Activated CD4-positive, alpha-beta memory T cell treated with anti-CD3 and anti-CD28 coated beads for 36 hours (primary cell): ENCODE results near the gene MGAT3. TPM values are rescaled to one million over a fixed set of nuclear protein-coding genes. Genes with fewer than 3 reads are reported as not detected.

ENCODE experiments used
- CTCF ChIA-PET: fragments of 350-600 bp; sonication (Branson Sonifier 250); formaldehyde crosslinking; loops from one replicate; lab custom pipeline; 2021; ENCODE audit warnings: antibody characterized with exemption, inconsistent platforms; lab: Charles Lee
- POLR2A ChIA-PET: fragments of 350-600 bp; sonication (Branson Sonifier 250); formaldehyde crosslinking; loops from one replicate; lab custom pipeline; 2021; ENCODE audit warnings: antibody characterized with exemption; lab: Charles Lee
- DNase-seq: peaks from one replicate; pipeline ENCODE4 v3.0.0-alpha.2; 2020
- H3K27ac Mint-ChIP-seq: one replicate; pipeline ENCODE4 v1.8.0; 2021; ENCODE audit warnings: mixed read lengths
- H3K27me3 Mint-ChIP-seq: one replicate; pipeline ENCODE4 v1.8.0; 2021; ENCODE audit warnings: mixed read lengths
- H3K36me3 Mint-ChIP-seq: one replicate; pipeline ENCODE4 v1.8.0; 2021; ENCODE audit warnings: mixed read lengths
- H3K4me1 Mint-ChIP-seq: one replicate; pipeline ENCODE4 v1.8.0; 2021; ENCODE audit warnings: low read depth, mixed read lengths
- H3K4me3 Mint-ChIP-seq: one replicate; pipeline ENCODE4 v1.8.0; 2021; ENCODE audit warnings: mild to moderate bottlenecking, mixed read lengths
- H3K9me3 Mint-ChIP-seq: one replicate; pipeline ENCODE4 v1.8.0; 2021; ENCODE audit warnings: mixed read lengths
- intact Hi-C: fragments of 100-400 bp; cut with micrococcal nuclease; formaldehyde crosslinking; loops from one replicate; pipeline ENCODE4 v1.15.1; 2023
- total RNA-seq, 2 experiments: library from RNA; stranded (reverse); gene quantifications; one replicate each; pipeline ENCODE4 v1.2.3, GENCODE V29; 2021

MGAT3 gene
- total RNA-seq, 2 experiments from 2014 or later = 0.05 TPM; not detected in 1

GRCh38 chr22:39479254-39479653 lies 22.4 kb downstream of the MGAT3 start:
- H3K36me3 Mint-ChIP-seq = no peaks in the 10 kb centered on the region
- CTCF ChIA-PET = interaction anchor here (1.7 to 2.1 kb wide), 2 partner anchors 17 to 545 kb away, joined by 5 to 7 read pairs; no protein-coding TSS in a partner anchor
- H3K27ac Mint-ChIP-seq = no peak overlapping the region
- POLR2A ChIA-PET = no interaction called here
- no peak overlapping the region for H3K4me3 Mint-ChIP-seq
- no peaks in the 10 kb centered on the region for H3K4me1 Mint-ChIP-seq
- DNase-seq = no peak
- intact Hi-C loops = no loop called here
- no peaks in the 10 kb centered on the region for H3K27me3 Mint-ChIP-seq
- no peaks in the 10 kb centered on the region for H3K9me3 Mint-ChIP-seq

GRCh38 chr22:39480557-39480956 lies 23.7 kb downstream of the MGAT3 start:
- intact Hi-C loops = no loop called here
- CTCF ChIA-PET = interaction anchor here (2.1 kb wide), 1 partner anchor 544 kb away, joined by 5 read pairs; no protein-coding TSS in a partner anchor
- Mint-ChIP-seq H3K27me3 (no peaks in the 10 kb centered on the region), H3K27ac (no peak overlapping the region), H3K9me3 (no peaks in the 10 kb centered on the region), H3K4me3 (no peak overlapping the region), H3K4me1 (no peaks in the 10 kb centered on the region), H3K36me3 (no peaks in the 10 kb centered on the region)
- POLR2A ChIA-PET = no interaction called here
- DNase-seq = no peak

GRCh38 chr22:39481054-39481453 lies 24.2 kb downstream of the MGAT3 start:
- Mint-ChIP-seq H3K36me3 (no peaks in the 10 kb centered on the region), H3K27me3 (no peaks in the 10 kb centered on the region), H3K4me1 (no peaks in the 10 kb centered on the region), H3K27ac (no peak overlapping the region), H3K4me3 (no peak overlapping the region), H3K9me3 (no peaks in the 10 kb centered on the region)
- CTCF ChIA-PET = no interaction called here
- POLR2A ChIA-PET = no interaction called here
- DNase-seq = no peak
- intact Hi-C loops = no loop called here

GRCh38 chr22:39481595-39481994 lies 24.8 kb downstream of the MGAT3 start:
- ChIA-PET CTCF (interaction anchor here (1.8 kb wide), 1 partner anchor 15 kb away, joined by 9 read pairs; no protein-coding TSS in a partner anchor), POLR2A (no interaction called here)
- H3K4me3 Mint-ChIP-seq = no peak overlapping the region
- no peaks in the 10 kb centered on the region for H3K9me3 Mint-ChIP-seq
- no peaks in the 10 kb centered on the region for H3K4me1 Mint-ChIP-seq
- intact Hi-C loops = no loop called here
- H3K36me3 Mint-ChIP-seq = no peaks in the 10 kb centered on the region
- DNase-seq = no peak
- no peak overlapping the region for H3K27ac Mint-ChIP-seq
- no peaks in the 10 kb centered on the region for H3K27me3 Mint-ChIP-seq

GRCh38 chr22:39482768-39483167 lies 26.0 kb downstream of the MGAT3 start:
- H3K36me3 Mint-ChIP-seq = no peaks in the 10 kb centered on the region
- CTCF ChIA-PET = interaction anchor here (1.6 to 1.8 kb wide), 2 partner anchors 11 to 14 kb away, joined by 3 to 9 read pairs; no protein-coding TSS in a partner anchor
- no peaks in the 10 kb centered on the region for H3K9me3 Mint-ChIP-seq
- no peaks in the 10 kb centered on the region for H3K27me3 Mint-ChIP-seq
- H3K4me3 Mint-ChIP-seq = no peak overlapping the region
- intact Hi-C loops = no loop called here
- no peak overlapping the region for H3K27ac Mint-ChIP-seq
- H3K4me1 Mint-ChIP-seq = no peaks in the 10 kb centered on the region
- DNase-seq = no peak
- POLR2A ChIA-PET = no interaction called here

GRCh38 chr22:39486951-39487825 lies 30.4 kb downstream of the MGAT3 start:
- H3K27ac Mint-ChIP-seq = no peak overlapping the region
- ChIA-PET CTCF (no interaction called here), POLR2A (interaction anchor here (0.5 kb wide), 1 partner anchor 270 kb away, joined by 3 read pairs; no protein-coding TSS in a partner anchor)
- H3K27me3 Mint-ChIP-seq = no peaks in the 10 kb centered on the region
- H3K36me3 Mint-ChIP-seq = no peaks in the 10 kb centered on the region
- H3K9me3 Mint-ChIP-seq = no peaks in the 10 kb centered on the region
- intact Hi-C loops = no loop called here
- peaks cover 6% of the 10 kb centered on the region for H3K4me1 Mint-ChIP-seq
- DNase-seq = no peak
- no peak overlapping the region for H3K4me3 Mint-ChIP-seq

GRCh38 chr22:39487826-39488520 lies 31.2 kb downstream of the MGAT3 start:
- Mint-ChIP-seq H3K36me3 (no peaks in the 10 kb centered on the region), H3K4me3 (no peak overlapping the region), H3K4me1 (peaks cover 6% of the 10 kb centered on the region), H3K9me3 (no peaks in the 10 kb centered on the region), H3K27me3 (no peaks in the 10 kb centered on the region), H3K27ac (no peak overlapping the region)
- intact Hi-C loops = no loop called here
- CTCF ChIA-PET = interaction anchor here (11.9 kb wide), 1 partner anchor 41 kb away, joined by 387 read pairs; the partner anchor contains the start of gene RPS19BP1
- POLR2A ChIA-PET = interaction anchor here (0.5 kb wide), 1 partner anchor 271 kb away, joined by 3 read pairs; no protein-coding TSS in a partner anchor
- no peak for DNase-seq

- Mint-ChIP-seq H3K27me3 (no peaks in the 10 kb centered on the region), H3K36me3 (no peaks in the 10 kb centered on the region), H3K4me1 (peaks cover 8% of the 10 kb centered on the region), H3K4me3 (no peak overlapping the region), H3K27ac (no peak overlapping the region), H3K9me3 (no peaks in the 10 kb centered on the region)
- ChIA-PET POLR2A (no interaction called here), CTCF (interaction anchor here (11.9 kb wide), 1 partner anchor 40 kb away, joined by 387 read pairs; the partner anchor contains the start of gene RPS19BP1)
- intact Hi-C loops = no loop called here
- no peak for DNase-seq
Measured at GRCh38 chr22:39488563-39489083, 31.8 kb downstream of the MGAT3 start.

GRCh38 chr22:39489094-39490068 lies 32.6 kb downstream of the MGAT3 start:
- H3K27ac Mint-ChIP-seq = no peak overlapping the region
- POLR2A ChIA-PET = interaction anchor here (0.6 to 1.1 kb wide), 4 partner anchors 9 to 170 kb away, joined by 3 to 6 read pairs (median 4); partner anchors contain the start of genes ATF4 and RPL3
- CTCF ChIA-PET = interaction anchor here (1.0 to 11.9 kb wide), 3 partner anchors 27 to 39 kb away, joined by 3 to 387 read pairs (median 51); partner anchors contain the start of genes ATF4 and RPS19BP1
- no peaks in the 10 kb centered on the region for H3K36me3 Mint-ChIP-seq
- DNase-seq = no peak
- no peak overlapping the region for H3K4me3 Mint-ChIP-seq
- peaks cover 8% of the 10 kb centered on the region for H3K4me1 Mint-ChIP-seq
- H3K9me3 Mint-ChIP-seq = no peaks in the 10 kb centered on the region
- no peaks in the 10 kb centered on the region for H3K27me3 Mint-ChIP-seq
- intact Hi-C loops = no loop called here

- H3K27ac Mint-ChIP-seq = no peak overlapping the region
- ChIA-PET POLR2A (interaction anchor here (0.6 to 1.1 kb wide), 5 partner anchors 8 to 171 kb away, joined by 3 to 6 read pairs (median 3); partner anchors contain the start of genes ATF4, MIEF1 and RPL3), CTCF (interaction anchor here (0.8 to 11.9 kb wide), 5 partner anchors 12 to 91 kb away, joined by 3 to 387 read pairs (median 5); partner anchors contain the start of genes ATF4, MIEF1, RPS19BP1 and TAB1)
- no peak overlapping the region for H3K4me3 Mint-ChIP-seq
- DNase-seq = peak; percentile 86
- H3K9me3 Mint-ChIP-seq = no peaks in the 10 kb centered on the region
- H3K4me1 Mint-ChIP-seq = peaks cover 8% of the 10 kb centered on the region
- intact Hi-C loops = no loop called here
- no peaks in the 10 kb centered on the region for H3K36me3 Mint-ChIP-seq
- H3K27me3 Mint-ChIP-seq = no peaks in the 10 kb centered on the region
Measured at GRCh38 chr22:39490135-39490798, 33.5 kb downstream of the MGAT3 start.
